Gastrocnemius medialis (tissue), 4 donors: ENCODE measurements around the gene TENM3.

Experiments used
- CTCF ChIP-seq, 5 experiments: fragments of 450-650 bp in 3 of 5; fragments of 200-600 bp in 2 of 5; sonication (generic) in 2 of 5; IDR thresholded peaks in 4 of 5; conservative IDR thresholded peaks in 1 of 5; 1 replicate in 4 of 5; 2 replicates in 1 of 5; pipeline ENCODE4 v1.5.1; 2016 to 2019; ENCODE audit warnings: antibody characterized with exemption in 5 of 5, mild to moderate bottlenecking in 3 of 5, moderate library complexity in 3 of 5
- POLR2A ChIP-seq, 2 donors: fragments of 450-650 bp; IDR thresholded peaks; one replicate each; pipeline ENCODE4 v1.6.1; 2017; ENCODE audit warnings: antibody characterized with exemption in 2 of 2, mild to moderate bottlenecking in 2 of 2, moderate library complexity in 2 of 2

GRCh38 chr4:182286035-182286434 lies 42.8 kb downstream of the TENM3 start:
- TF ChIP-seq CTCF (IDR thresholded peaks at IDR 0.05 in 4 of 5, conservative IDR thresholded peaks at IDR 0.05 in 1 of 5) (no peak), POLR2A (IDR thresholded peaks at IDR 0.05) (no peak)
